Stimulated activated CD4-positive, alpha-beta T cell treated with anti-CD3 and anti-CD28 coated beads, Interleukin-4, amount 100 ng/mL, for 1 hour (primary cell): ENCODE measurements around the gene SUGCT.
A peak's percentile ranks its signal among the peaks of the same experiment; 100 is the strongest.
"Not testable (repeated sequence)": the region's sequence is repeated elsewhere in the genome, so short reads cannot be mapped to it uniquely, and the experiment has no call there.

Source experiments
- DNase-seq: peaks from one replicate; pipeline ENCODE4 v3.0.0-alpha.2; 2020

Gene SUGCT

DNA sequence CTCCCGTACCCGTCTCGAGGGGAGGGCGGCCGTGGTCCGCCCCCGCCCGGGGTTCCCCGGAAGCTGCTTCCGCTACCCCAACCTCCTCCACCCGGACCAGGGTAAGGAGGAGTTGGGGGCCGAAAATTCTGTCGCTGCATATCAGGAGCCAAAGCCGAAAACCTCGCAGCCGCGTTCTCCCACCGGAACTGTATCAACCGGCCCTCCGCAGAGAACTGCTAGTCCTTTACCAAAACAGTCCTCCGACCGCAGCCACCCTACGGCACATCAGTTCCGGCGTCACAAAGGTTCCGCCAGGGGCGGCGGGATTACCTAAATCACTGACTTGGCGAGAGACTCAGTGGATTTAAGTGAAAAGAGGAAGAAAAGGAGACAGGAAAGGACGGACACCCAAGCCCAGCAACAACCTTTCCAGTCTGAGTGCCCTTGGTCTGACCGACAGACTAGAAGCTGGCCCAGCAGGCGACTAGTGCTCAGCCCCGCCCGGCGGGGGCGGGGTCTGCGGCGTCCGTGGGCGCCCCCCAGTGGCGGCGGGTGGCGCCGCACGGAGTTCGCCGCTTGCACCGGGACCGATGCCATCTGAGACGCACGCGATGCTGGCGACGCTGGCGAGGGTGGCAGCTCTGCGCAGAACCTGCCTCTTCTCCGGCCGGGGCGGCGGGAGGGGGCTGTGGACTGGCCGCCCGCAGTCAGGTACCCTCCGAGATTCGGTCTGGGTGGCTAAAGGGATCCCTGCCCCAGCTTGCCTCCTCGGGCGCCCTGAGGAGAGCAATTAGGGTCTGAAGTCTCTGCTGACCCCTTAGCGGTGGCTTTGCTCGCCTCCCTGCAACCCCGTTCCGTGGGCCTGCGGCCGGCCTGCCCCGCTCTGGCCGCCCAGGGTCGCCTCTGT, at the start of gene SUGCT, which contains the start of gene MPLKIP:
Gene SUGCT (plus strand): TSS at position 578 of the 889 bp plus-strand sequence.
Gene MPLKIP (minus strand): TSS at position 195 of the 889 bp plus-strand sequence. CDS start 55 bp downstream, at position 140.
- DNase-seq = peak; percentile 81

DNA sequence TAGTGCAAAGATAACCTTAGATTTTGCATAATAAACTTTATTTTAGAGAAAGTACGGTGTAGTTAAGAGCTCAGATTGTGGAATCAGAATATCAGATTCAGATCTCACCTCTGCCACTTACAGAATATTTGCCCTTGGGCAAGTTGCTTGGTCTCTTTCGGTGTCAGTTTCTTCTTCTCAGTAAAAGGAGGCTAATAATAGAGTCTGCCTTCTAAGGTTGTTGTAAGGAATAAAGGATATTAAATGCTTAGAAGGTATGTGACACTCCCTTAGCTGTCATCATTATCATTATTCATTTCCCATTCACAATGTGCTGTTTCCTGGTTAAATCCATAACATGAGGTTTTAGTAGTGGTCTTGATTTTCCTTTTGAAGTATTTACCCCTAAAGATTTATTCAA, 42.6 kb upstream of the SUGCT start:
- DNase-seq = no peak

DNA sequence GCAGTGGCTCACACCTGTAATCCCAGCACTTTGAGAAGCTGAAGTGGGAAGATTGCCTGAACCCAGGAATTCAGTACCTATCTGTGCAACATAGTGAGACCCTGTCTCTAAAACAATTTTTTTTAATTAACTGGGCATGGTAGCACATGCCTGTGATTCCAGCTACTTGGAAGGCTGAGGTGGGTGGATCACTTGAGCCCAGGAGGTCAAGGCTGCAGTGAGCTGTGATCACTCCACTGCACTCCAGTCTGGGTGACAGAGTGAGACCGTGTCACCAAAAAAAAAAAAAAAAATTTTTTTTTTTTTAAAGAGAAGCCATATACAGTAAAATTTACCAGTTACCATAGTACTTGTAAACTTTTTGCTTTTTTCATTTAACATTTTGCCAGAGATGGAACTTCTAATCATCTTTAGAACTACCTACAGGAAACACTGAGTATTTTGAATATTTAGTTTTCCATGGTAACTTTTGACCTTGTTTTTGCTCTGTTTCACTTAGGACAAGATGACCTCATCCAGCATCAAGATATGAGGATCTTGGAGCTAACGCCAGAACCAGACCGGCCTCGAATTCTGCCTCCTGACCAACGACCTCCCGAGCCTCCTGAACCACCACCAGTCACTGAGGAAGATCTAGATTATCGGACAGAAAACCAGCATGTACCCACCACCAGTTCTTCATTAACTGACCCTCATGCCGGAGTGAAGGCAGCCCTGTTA, 41.0 kb upstream of the SUGCT start:
- no peak for DNase-seq

DNA sequence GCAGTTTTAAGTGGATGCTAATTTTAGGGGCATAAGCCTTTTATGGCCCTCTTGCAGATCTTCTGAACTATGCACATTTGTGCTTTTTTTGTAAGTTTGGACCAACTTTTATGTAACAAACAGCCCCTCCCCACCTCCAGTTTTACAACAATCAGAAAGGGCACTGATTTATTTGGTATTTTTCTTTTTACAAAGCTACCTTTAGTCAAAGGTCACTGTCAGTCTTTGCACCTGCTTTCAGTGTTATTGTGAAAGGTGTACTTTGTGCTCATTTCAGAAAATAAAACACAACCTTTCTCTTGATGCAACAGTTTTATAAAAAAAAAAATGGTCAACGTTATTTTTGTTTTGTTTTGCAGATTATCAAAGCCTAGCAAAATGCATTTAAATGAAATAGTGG, 39.6 kb upstream of the SUGCT start:
- DNase-seq = no peak

DNA sequence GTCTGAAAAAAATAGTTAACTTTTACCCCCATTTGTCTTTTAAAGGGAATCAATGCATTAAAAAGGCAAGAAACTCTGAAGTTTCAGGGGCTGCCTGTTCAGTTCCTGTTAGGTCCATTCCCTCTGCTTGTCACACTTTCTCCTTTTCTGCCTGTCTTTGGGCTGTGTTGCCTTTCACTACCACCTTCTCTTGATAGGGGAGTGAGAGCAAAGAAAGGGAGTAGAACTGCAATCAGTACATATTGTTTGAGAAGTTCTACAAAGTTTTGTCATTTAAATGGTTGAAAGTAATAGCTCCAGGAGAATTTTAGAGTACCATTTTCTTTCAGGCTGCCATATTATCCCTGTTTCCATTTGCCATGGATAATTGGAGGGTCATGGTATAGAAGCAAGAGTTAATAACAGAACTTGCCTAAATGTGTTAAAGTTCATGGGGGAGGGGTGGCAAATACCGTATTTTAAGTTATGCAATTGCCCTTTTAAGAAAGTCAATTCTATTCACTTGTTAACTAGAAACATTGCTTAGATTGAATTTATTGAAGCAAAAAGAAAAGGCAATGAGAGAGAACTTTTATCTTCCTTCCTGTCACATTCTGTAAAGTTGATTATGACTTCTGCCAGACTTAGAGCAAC, 39.0 kb upstream of the SUGCT start:
- no peak for DNase-seq

DNA sequence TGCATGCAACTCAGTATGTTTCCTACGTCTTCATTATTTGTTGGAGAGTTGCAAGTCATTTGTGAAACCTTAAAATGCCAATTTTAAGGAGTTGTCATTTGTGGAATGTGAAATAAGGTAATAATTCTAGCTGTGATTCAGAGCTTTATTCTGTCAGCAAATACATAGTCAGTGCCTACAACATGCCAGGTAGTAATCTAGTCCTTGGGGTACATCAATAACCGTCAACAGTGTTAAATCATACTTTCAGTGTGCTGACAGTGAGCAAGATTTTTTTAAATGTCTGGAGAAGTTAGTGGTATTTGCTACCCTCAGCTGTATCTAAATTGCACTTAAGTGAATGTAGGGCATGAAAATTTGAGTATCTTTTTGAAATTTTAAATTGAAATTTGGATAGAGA, 37.1 kb upstream of the SUGCT start:
- DNase-seq = no peak

DNA sequence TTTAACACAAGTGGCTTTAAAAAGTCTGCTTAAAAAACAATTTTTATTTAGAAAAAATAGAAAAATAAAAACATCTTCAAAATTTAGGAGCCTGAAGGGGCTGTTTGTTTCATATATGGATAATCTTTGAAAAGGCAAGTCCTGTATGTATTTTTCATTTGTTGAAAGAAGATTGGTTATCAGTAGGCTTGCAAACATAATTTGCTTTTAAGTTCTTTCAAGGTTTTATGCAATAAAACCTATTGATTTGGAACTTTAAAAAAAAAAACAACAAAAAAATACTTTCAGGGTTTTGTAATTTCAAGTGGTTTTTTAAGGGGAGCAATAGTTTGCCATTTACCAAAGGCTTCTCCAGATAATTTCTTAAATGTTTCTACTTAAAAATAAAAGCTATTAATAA, 36.0 kb upstream of the SUGCT start:
- DNase-seq = no peak

DNA sequence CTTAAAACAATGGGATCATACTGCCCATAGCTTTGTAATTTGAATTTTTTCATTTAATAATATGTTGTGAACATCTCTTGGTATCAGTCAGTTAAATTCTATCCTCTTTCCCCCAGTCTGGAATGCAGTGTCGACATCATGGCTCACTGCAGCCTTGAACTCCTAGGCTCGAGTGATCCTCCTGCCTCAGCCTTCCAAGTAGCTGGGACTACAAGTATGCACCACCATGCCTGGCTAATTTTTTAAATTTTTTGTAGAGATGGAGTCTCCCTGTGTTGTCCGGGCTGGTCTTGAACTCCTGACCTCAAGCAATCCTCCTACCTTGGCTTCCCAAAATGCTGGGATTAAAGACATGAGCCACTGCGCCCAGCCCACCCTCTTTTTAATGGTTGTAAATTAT, 35.0 kb upstream of the SUGCT start:
- DNase-seq = no peak

DNA sequence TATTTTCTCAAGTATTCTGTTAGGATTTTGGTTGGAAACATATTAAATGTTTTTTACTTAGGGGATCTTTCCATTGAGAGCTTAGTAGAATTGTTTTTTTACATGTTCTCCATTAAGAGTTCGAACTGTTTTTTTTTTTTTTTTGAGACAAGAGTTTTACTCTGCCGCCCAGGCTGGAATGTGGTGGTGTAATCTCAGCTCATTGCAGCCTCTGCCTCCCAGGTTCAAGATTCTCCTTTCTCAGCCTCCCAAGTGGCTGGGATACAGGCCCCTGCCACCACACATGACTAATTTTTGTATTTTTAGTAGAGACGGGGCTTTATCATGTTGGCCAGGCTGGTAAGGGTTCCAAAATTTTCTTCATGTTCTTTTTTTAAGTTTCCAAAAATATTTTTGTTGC, 33.6 kb upstream of the SUGCT start:
- no peak for DNase-seq

DNA sequence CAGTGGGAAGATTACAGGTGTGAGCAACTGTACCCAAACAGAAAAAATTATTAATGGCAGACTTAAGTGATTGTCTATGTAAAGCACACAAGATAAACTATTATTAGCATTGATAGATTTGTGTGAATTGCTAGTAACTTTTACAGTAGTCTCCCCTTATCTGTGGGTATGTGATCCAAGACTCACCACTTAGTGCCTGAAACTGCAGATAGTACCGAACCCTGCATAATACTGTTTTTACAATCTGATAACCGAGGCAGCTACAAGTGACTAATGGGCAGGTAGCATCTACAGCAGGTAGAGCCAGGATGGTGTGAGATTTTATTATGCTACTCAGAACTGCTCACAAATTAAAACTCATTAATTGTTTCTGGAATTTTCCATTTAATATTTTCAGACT, 31.9 kb upstream of the SUGCT start:
- DNase-seq = no peak

DNA sequence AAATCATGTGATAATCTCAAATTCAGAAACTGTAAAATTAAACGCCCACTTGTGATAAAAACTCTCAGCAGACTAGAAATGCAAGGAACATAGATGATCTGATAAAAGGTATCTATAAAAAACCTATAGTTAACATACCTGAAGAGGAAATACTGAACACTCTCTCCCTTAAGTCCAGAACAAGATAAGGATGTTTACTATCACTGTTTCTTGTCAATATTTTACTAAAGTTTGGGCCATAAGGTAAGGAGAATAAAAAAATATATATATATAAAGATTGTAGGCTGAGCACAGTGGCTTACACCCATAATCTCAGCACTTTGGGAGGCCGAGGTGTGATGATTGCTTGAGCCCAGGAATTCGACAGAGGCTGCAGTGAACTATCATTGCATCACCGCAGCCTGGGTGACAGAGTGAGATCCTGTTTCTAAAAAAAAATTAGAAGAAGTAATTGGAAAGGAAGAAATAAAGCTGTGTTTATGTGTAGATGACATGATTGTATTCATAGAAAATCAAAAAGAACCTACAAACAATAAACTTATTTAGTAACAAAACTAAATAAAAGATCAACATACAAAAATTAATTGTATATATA, 28.8 kb upstream of the SUGCT start:
- DNase-seq = no peak

DNA sequence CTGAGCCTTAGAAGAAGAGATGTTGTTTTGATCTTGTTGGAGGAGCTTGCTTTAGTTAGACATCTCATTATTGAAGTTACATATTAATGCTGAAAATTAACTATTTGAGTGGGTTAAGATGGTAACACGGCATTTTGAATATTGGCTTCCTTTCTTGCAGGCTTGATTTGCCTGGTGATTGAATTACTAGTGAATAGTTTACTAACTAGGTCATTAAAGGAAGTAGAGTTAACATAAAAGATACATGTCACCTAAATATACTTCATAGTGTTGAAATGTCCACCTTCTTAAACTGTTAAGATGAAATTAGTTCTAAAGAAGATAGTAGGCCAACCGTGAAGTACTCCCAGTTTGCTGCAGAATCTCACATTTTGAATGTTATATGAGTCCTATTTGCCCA, 18.9 kb upstream of the SUGCT start:
- DNase-seq = no peak

DNA sequence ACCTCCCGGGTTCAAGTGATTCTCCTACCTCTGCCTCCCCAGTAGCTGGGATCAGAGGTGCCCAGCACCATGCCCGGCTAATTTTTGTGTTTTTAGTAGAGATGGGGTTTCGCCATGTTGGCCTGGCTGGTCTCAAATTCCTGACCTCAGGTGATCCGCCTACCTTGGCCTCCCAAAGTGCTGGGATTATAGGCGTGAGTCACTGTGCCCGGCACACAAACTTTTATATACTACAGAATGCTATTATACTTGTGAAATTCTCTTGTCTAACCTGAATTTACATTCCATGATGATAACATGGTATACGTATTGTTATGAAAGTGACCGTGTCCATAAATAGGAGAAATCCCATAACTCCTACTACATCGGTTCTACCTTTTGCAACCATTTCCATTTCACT, 17.6 kb upstream of the SUGCT start:
- DNase-seq = not testable (repeated sequence)

DNA sequence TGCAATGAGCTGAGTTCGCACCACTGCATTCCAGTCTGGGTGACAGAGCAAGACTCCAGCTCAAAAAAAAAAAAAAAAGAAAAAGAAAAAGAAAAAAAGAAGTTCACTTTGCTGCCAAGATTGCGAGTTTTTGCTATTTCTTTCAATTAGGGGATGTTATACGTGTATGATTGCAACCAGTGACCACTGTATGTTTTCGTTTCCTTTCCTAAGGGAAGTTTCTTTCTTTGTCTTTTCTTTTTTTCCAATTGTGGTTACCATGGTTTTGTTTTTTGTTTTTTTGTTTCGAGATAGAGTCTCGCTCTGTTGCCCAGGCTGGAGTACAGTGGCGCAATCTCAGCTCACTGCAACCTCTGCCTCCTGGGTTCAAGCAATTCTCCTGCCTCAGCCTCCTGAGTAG, 16.6 kb upstream of the SUGCT start:
- not testable (repeated sequence) for DNase-seq

DNA sequence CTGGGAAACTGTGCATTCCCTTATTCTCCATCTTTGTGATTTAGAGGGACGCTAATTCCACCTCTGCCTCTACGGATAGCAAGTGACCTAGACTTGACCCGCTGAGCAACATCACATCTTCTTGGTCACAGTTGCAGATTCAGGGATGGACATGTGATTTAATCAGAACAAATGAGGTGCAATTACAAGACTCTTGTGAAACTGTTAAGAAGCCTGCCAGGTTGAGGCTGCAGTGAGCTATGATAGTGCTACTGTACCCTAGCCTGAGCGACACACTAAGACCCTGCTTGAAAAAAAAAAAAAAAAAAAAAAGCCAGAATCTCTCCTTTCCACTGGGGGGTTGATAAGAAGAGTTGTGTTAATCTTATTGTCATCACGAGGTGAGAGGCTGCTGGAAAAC, 14.8 kb upstream of the SUGCT start:
- no peak for DNase-seq

DNA sequence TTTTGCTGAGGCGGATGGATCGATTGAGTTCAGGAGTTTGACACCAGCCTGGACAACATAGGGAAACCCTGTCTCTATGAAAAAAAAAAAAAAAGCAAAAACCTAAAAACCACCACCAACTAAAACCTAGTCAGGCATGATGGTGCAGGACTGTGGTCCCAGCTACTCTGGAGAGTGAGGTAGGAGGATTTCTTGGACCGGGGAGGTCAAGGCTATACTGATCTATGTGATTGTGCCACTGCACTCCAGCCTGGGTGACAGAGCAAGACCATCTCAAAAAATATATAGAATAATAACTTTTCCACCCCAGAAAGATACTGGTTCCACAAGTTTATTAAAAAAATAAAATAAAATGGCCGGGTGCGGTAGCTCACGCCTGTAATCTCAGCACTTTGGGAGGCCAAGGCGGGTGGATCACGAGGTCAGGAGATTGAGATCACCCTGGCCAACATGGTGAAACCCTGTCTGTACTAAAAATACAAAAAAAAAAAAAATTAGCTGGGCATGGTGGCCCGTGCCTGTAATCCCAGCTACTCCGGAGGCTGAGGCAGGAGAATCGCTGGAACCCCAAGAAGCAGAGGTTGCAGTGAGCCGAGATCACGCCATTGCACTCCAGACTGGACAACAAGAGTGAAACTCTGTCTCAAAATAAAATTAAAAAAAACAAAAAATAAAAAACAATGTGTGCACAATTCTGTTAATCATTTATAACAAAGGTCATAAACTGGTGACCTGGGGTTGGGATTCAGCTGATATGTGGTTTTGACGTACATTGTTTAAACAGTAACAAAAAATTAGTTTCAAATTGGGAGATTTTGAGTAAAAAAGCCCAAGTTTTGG, 12.5 kb upstream of the SUGCT start:
- not testable (repeated sequence) for DNase-seq

DNA sequence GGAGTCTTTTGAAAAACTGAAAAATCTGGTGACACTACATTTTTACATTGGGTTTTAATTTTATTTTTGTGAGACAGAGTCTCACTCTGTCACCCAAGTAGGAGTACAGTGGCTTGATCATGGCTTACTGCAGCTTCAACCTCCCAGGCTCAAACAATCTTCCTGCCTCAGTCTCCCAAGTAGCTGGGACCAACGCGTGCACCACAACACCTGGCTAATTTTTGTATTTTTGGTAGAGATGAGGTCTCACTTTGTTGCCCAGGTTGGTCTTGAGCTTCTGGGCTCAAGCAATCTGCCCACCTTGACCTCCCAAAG, 11.9 kb upstream of the SUGCT start:
- DNase-seq = no peak

DNA sequence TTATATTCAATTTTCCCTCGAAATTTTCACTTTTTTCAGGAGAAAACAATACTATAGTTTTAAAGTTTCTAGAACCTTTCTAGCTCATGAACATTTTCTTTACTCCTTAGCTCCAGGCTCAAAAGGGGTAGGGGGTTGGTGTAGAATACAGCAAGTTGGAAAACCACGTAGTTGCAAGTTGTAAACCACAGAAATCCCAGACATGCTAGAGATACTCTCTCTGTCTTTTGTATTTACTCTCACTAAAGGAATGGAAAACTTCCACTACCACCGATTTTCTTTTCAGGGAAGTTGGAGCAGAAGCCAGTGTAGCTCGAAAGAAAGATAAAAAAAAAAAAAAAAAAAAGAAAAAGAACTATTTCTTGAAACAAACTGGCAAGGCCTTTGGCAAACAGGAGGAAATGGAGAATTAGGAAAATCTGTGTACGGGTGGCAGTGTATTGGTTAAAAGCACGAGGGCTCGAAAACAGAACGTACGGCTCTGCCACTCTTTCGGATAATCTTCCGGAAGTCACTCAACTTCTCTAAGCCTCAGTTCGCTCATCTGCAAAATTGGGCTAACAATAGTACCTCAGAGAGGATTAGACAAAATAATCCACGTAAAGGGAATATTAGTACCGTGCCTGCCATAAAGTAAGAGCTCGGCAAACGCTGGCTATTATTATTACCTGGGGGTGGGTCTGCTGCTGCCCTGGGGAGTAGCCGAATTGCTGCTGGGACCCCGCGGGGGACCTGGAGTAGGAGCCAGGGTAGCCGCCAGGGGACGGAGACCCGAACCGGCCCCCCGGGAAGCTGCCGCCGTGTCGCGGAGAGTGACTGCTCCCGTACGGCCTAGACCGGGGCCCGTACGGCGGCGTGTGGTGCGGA, 1.0 kb upstream of the SUGCT start:
- no peak for DNase-seq

DNA sequence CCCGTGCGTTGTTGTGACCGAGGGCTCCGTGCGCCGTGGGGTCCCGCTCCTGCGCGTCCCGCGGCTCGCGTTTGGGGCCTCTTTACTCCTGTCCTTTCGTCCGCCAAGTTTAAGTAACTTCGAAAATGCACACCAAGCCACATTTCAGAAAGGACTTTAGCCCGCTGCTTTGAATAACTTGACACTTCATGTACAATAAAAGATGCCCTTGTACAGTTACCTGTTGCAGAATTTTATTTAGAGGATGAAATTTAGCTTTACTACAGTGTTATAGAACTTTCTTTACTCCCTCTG, 459 bp downstream of the SUGCT start:
- no peak for DNase-seq

DNA sequence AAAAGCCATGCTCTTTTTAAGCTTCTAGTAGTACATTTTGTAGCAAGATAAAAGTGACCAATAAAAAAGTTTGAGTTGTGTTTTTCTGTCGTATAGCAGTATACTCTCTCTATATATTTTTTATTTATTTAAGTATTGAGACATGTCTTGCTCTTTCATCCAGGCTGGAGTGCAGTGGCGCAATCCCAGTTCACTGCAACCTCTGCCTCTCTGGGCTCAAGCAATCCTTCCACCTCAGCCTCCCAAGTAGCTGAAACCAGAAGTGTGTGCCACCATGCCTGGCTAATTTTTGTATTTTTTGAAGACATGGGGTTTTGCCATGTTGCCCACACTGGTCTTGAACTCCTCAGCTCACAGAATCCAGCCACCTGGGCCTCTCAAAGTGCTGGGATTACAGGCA, 2.8 kb downstream of the SUGCT start:
- DNase-seq = no peak

DNA sequence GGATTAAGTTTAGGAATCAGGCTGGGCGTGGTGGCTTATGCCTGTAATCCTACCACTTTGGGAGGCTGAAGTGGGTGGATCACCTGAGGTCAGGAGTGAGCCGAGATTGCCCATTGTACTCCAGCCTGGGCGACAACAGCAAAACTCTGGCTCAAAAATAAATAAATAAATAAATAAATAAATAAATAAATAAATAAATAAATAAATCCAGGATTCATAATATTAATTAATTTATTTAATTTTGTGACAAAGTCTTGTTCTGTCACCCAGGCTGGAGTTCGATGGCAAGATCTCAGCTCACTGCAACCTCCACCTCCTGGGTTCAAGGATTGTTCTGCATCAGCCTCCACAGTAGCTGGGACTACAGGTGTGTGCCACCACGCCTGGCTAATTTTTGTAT, 4.2 kb downstream of the SUGCT start:
- DNase-seq = no peak

DNA sequence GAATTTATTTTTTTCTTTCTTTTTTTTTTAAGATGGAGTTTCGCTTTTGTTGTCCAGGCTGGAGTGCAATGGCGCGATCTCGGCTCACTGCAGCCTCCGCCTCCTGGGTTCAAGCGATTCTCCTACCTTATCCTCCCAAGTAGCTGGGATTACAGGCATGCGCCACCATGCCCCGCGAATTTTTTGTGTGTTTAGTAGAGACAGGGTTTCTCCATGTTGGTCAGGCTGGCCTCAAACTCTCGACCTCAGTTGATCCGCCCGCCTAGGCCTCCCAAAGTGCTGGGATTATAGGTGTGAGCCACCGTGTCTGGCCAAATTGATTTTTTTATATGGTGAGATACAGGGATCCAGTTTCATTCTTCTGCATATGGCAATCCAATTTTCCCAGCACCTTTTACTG, 5.1 kb downstream of the SUGCT start:
- DNase-seq = not testable (repeated sequence)
